ENCODE results near the gene POMGNT2.

The POMGNT2 gene

DNA sequence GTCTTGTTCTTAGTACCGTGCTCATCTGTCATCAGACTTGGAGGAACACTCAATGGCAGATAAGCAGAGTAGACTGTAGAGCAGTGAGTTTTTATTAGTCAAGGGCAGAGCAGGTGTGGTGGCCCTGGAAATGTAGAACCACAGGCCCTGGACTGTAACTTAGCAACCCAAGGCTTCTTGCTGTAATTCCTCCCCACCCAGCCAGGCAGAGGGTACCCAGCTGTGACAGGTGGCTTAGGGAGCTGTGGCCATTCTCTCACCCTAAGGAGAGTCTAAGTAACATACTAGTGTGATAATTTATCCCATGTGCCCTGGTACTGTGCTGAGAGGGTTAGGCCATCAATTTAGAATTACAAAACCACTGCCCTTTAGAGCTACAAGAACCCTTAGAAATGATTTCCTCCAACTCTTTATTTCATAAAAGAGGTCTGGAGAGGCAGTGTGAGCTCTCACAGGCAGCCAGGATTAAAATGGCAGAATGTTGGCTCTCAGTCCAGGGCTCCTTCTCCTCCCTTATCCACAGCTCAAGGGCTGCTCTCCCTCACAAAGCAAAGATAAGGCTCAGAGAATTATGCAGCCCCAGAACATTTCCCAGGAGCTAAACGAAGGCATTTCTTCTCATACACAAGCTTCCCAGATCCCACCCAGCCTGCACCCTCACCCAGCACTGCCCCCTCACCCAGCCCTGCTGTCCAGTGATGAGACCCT is 3.0 kb downstream of the POMGNT2 start:
- DNase-seq: no peak

DNA sequence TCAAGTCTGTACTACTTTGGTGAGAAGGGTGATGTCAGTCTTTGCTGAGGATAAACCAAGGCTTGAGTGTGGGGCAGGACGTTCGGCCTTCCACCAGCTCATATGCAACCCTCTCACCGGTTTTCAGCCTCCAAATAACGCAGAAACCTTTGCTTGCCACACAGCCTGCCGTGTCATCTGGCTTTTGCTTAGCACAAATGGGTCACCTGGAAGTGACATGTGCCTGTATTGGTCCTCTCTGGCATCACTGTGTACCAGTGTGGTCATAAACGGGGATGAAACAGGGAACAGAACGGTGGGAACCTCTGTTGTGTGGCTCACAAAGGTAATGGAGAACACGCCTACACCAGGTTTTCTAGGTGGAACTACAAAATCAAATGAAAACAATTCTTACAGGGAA is 7.1 kb downstream of the POMGNT2 start:
- no peak for DNase-seq

DNA sequence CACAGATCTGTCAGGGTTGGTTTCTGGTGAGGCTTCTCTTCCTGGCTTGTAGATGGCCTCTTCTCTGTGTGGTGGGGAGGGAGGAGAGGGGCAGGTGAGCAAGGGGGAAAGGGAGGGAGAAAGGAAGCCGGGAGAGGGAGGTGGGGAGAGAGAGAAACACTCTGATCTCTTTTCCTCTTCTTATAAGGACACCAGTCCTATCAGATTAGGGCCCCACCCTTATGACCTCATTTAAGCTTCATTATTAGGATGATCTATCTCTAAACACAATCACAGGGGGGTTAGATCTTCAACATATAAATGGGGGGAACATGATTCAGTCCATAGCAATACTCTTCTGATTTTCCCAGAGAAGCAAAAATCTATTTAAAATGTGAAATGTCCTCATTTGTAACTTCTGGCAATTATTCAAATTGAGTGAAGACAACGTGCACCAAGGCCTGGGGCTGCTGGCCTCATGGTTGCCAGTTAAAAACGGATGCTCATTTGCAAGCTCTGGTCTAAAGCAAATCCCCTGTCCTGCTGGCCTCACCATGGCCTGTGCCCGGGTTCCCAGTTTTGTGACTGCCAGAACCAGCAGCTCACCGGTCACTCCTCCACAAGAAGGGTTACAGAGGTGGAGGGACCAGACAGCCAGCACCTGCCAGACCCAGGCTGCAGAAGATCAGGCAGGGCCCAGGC is 8.3 kb downstream of the POMGNT2 start:
- DNase-seq: no peak

DNA sequence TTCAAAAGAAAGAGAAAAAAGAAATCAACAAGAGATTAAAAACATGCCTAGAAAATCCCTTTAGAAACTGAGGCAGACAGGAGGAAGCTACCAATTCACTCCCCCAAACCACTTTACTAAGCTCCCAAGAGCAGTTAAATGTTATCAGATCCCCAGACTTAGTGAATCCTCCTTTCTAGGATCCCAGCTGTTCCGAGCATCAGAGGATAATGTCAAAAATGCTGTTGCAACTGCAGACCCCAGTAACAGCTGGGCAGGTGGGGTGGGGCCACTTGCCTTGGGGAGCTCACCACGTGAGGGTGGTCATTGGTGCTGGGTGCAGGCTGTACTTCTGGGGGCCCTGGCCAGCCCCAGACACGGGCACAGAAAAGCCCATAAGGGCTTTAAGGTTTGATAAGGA is 9.1 kb downstream of the POMGNT2 start:
- DNase-seq: no peak

DNA sequence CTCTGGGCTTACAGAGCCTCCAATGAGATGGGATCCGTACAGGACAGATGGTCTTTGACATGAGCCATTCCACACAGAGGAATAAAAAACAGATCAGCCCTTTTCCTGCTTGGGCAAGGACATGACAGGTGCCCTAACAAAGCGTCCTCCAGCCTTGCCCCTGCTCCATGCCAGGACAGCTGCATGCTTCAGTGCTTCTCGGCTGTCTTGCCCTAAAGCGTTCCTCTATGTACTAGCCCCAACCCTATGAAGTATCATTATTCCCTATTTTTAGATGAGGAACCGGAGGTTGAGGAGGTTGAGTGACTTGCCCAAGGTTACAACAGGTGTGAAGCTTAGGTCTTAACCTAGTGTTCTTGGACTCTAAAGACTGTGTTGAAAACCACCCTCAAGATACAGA is 10.5 kb downstream of the POMGNT2 start:
- DNase-seq: no peak

- no peak for DNase-seq
These were observed 11.0 kb downstream of the POMGNT2 start for GRCh38 chr3:43094851-43095250.

DNA sequence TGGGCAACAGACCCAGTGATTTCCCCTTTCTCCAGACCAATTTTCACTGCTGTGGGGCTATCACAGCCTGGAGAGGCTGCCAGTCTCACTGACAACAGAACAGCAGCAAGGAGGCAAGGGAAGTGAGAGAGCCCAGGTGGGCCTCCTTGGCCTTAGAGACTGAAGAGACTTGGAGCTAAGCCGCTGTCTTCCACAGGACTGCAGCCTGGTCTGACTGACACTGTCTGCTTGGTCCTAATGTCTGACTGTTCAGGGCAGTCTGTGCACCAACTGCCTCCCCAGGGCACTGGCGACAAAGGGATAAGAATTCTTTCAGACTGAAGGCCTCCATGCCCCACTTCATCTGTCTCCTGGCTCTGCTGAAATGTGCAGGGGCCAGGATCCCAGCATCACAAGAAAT is 11.5 kb downstream of the POMGNT2 start:
- DNase-seq: no peak

DNA sequence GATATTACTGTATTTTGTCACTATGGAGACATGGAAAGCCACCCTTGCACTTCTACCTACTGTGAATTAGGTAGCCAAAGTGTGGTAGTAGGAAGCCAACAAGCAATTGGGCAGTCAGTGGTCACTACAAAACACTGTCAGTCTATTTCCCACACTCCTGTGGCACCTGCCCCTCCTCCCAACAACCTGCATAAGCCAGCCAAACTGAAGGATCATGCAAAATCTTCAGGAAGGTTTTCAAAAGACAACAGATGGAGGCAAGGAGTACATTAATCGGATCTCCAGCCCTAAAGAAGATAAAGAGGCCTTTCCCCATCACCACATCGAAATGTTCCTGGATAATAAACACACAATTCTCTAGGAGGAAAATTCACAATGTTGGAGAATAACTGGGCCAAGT is 11.9 kb downstream of the POMGNT2 start:
- DNase-seq: no peak

DNA sequence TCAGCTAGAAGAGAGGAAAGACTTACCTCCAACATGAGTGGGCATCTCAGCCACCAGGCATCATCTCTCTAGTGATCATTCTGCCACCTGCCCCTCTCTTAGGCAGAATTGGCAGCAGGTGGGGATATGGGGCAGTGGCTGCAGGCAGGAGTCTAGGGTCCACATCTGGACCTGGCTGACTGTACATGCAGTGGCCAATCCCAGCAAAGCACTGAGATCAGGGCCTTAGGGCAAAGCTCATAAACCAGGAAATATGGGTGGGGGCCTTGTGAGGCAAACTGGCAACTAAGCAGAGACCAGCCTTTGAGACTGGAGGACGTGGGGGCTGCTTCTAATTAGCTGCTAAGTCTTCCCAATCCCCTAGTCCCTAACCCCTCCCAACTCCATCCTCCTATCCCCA is 12.9 kb downstream of the POMGNT2 start:
- no peak for DNase-seq

DNA sequence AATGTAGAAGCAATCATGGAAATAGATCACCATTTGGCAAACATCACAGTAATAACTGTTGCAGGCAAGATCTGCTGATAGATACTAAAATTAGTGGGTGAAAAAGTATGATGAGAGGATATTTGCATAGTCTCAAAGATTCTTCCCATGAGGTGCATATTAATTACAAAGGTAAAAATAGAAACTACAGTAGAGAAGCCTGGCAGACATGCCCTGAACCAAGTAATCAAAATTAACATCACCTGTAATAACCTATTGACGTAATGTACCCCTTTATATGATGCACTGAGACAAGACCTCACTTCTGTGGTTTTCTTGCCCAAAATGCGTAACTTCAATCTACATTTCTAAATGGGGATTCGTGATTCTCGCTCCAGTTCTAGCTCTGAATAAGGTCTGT is 14.4 kb downstream of the POMGNT2 start:
- no peak for DNase-seq

DNA sequence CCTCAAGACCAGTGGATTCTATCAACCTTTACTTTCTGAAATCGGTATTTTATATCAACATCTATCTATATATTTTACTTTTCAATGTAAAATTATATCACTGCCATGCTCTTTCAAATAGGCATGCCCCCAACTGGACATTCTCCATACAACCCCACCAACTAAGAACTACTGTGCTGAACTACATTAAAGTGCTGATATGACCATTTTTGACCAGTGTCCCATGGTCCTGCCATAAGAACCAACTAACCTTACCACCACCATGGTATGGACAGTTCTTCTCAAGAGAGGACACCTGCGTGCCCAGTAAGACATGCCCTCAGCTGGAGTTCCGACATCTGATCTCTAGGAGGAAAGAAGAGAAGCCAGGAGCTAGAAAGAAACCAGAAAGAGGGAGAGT is 15.6 kb downstream of the POMGNT2 start:
- no peak for DNase-seq

GRCh38 chr3:43089081-43089480 is 16.8 kb downstream of the POMGNT2 start:
- DNase-seq: no peak

DNA sequence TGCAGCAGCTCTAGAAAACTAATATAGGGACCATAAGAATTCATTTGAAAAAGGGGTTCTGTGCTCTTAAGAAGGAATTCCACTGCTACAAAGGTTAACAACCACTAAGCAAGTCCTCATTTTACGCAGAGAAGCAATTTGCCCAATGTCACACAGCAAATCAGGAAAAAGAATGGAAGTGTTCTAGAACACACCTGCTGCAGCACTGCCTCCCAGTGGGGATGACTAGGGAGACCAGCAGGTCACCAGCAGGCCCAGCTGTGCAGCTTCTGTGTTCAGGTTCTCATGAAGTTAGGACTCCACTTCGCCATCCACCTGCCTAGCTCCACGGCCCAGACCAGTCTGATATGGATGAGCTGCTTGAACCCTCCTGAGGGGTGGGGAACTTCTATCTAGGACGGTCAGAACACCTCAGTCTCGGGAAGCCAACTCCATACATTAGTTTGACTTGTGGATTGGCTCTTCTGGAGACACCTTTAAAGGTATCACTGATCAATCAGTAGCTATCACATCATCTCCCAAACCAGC is 18.6 kb downstream of the POMGNT2 start:
- DNase-seq: no peak

- no peak for DNase-seq
These were observed 19.3 kb downstream of the POMGNT2 start for GRCh38 chr3:43086460-43087165.

GRCh38 chr3:43082457-43082856 is 23.4 kb downstream of the POMGNT2 start:
- no peak for DNase-seq

- no peak for DNase-seq
These were observed 24.1 kb downstream of the POMGNT2 start for GRCh38 chr3:43081796-43082195.

DNA sequence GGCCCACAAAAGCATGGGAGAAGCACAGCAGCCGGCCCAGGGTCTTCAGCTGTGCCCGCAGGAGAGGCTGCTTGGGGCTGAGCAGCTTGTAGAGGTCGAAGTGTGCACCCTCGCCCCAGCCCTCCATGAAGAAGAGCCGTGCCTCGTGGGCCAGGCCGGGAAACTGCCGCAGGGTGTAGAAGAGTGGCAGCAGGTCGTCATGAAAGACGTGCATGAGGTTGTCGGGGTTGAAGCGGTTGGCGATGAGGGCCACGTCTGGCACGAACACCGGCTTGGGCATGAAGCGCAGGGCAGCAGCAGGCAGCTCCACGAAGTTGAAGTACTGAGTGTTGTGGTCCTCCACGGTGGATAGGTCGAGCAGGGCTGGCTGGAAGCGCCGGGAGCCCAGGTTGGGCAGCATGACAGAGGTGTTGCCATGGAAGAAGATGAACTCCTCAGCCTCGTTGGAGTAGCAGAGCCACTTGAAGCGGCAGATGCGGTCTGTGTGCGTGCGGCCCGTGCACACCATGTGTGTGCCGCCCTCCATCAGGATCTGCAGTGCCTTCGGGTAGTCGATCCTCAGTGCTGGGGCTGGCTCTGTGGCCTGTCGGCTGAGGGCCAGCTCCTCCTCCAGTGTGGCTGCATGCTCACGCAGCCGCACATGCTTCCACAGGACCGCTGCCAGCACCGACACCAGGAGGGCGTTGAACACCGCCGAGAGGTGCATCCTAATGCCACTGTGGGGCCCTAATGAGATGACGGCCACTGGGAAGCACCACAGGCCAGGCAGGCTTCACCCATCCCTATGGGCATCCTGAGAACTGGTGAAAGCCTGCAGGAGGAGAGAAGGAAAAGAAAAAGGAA is 24.9 kb downstream of the POMGNT2 start:
- DNase-seq: no peak

DNA sequence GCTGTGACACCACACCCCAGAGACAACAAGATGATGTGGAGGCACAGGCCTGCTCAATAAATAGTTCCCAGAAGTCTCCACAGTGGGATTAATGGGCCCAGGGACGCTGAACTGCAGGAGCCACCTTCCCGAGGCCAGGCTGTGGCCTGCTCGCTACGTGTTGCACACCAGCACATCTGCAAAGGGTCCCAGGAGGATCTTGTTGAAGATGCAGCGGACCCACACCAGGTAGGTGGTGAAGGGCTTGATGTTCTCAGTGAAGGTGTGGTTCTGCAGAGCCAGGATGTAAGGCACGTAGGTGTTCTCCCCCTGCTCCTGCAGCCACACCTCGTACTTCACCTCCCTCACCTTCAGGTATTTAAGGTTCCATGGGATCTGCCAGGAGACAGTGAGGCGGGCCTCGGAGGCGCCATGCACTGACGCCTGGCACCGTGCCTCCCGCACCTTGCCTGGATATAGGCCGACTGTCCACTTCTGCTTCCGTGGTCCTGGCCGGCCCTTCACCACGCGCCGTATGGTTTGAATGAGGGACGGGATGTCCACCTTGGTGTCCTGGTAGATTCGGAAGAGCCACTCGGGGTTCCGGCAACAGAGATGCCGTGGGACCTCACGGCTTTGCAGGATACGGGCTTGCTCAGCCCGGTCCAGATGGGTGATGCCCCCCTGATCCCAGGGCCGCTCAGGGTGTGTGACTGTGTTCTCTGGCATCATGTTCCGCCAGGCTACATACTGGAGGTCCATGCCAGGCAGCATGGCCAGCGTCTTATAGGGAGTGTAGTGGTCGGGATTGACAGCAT is 26.1 kb downstream of the POMGNT2 start:
- no peak for DNase-seq

- no peak for DNase-seq
These were observed 28.2 kb downstream of the POMGNT2 start for GRCh38 chr3:43077707-43078106.

DNA sequence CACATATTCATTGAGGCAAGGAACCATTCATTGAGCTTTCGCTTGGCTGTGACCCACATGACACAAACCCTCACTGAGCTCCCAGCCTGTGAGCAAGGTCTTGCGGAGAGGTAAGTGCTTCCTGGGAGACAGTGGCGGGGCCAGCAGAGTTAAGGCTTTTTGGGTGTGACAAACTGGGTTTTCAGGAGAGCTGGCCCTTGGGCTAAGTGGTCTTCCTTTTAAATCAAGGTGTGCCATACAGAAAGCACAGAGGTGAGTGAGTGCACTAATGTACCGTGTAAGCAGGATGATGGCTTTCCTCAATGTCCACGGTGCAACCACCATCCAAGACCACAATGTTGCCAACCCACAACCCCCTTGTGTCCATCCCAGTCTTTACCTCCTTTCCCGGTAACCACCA is 28.6 kb downstream of the POMGNT2 start:
- no peak for DNase-seq

DNA sequence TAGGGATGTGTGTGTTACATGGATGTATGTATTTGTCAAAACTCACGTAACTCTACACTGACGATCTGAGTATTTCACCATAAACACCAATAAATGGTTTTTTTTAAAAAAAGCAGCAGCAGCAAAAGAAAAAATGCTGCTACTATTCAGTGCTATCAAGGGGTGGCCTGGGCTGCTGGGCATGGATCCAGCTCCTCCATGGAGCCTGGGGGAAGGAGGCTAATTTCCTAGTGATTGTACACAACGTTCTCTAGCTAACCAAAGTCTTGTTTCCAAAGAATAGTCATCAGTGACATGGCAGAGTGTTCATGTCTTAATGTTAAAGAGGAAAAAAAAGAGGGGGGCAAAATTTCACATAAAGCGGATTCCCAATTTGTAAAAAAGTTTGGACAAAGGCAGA is 29.0 kb downstream of the POMGNT2 start:
- no peak for DNase-seq
